Neural cell (in vitro differentiated cells): Measurements from ENCODE around the gene PLXNA2.

Experiments used
- EP300 ChIP-seq: fragments of 450-650 bp; conservative IDR thresholded peaks from 2 replicates; pipeline ENCODE4 v1.6.1; 2014; ENCODE audit warnings: antibody characterized with exemption, mild to moderate bottlenecking, moderate library complexity; ENCODE audit not compliant: poor library complexity, severe bottlenecking
- EZH2 ChIP-seq: fragments of 200-600, 300-800 bp; shearing (Covaris generic), sonication (generic); IDR thresholded peaks from 2 replicates; pipeline ENCODE4 v1.6.1; 2014; ENCODE audit warnings: antibody characterized with exemption, low read length, borderline replicate concordance, mild to moderate bottlenecking; ENCODE audit not compliant: insufficient read depth, poor library complexity, severe bottlenecking
- MXI1 ChIP-seq: fragments of 450-650 bp; conservative IDR thresholded peaks from 2 replicates; pipeline ENCODE4 v1.6.1; 2014; ENCODE audit warnings: antibody characterized with exemption, mild to moderate bottlenecking; ENCODE audit not compliant: poor library complexity, severe bottlenecking
- POLR2AphosphoS5 ChIP-seq: IDR thresholded peaks from 2 replicates; pipeline ENCODE4 v1.6.1; 2012
- RAD21 ChIP-seq: fragments of 450-650 bp; conservative IDR thresholded peaks from 2 replicates; pipeline ENCODE4 v1.6.1; 2014; ENCODE audit warnings: antibody characterized with exemption, mild to moderate bottlenecking, moderate library complexity
- TAF1 ChIP-seq: IDR thresholded peaks from 2 replicates; pipeline ENCODE4 v1.6.1; 2012; ENCODE audit warnings: low read depth
- TF ChIP-seq, protein P1 (sequence below): fragments of 450-650 bp; IDR thresholded peaks from 2 replicates; pipeline ENCODE4 v1.5.1; 2014; ENCODE audit warnings: antibody characterized with exemption, mild to moderate bottlenecking, moderate library complexity; ENCODE audit not compliant: poor library complexity, severe bottlenecking
- TF ChIP-seq, protein P2 (sequence below): IDR thresholded peaks from 2 replicates; pipeline ENCODE4 v1.6.1; 2012; ENCODE audit warnings: borderline replicate concordance

DNA sequence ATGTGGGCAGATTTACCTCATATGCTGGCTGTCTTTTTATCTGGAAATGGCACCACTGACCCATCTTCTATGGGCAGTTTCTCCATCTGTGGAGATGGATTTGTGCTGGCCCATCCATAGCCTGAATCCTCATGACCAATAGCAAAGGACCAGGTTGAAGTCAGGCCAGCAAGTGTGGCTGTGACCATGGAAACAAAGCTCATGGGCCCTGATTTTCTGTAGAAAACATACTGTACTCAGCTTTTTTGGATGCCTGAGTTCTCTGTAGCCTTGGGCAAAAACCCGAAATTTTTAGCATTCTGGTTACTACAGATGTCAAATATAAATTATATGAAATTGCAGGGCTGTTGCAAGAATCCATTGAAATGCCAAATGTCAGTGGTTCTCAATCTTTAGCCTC, 155.0 kb downstream of the PLXNA2 start:
- TF ChIP-seq, protein P1, sequence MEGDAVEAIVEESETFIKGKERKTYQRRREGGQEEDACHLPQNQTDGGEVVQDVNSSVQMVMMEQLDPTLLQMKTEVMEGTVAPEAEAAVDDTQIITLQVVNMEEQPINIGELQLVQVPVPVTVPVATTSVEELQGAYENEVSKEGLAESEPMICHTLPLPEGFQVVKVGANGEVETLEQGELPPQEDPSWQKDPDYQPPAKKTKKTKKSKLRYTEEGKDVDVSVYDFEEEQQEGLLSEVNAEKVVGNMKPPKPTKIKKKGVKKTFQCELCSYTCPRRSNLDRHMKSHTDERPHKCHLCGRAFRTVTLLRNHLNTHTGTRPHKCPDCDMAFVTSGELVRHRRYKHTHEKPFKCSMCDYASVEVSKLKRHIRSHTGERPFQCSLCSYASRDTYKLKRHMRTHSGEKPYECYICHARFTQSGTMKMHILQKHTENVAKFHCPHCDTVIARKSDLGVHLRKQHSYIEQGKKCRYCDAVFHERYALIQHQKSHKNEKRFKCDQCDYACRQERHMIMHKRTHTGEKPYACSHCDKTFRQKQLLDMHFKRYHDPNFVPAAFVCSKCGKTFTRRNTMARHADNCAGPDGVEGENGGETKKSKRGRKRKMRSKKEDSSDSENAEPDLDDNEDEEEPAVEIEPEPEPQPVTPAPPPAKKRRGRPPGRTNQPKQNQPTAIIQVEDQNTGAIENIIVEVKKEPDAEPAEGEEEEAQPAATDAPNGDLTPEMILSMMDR, result no peak
- TF ChIP-seq POLR2AphosphoS5 (no peak), EZH2 (no peak), TAF1 (no peak), EP300 (no peak), MXI1 (no peak), RAD21 (no peak)
- TF ChIP-seq, protein P2, sequence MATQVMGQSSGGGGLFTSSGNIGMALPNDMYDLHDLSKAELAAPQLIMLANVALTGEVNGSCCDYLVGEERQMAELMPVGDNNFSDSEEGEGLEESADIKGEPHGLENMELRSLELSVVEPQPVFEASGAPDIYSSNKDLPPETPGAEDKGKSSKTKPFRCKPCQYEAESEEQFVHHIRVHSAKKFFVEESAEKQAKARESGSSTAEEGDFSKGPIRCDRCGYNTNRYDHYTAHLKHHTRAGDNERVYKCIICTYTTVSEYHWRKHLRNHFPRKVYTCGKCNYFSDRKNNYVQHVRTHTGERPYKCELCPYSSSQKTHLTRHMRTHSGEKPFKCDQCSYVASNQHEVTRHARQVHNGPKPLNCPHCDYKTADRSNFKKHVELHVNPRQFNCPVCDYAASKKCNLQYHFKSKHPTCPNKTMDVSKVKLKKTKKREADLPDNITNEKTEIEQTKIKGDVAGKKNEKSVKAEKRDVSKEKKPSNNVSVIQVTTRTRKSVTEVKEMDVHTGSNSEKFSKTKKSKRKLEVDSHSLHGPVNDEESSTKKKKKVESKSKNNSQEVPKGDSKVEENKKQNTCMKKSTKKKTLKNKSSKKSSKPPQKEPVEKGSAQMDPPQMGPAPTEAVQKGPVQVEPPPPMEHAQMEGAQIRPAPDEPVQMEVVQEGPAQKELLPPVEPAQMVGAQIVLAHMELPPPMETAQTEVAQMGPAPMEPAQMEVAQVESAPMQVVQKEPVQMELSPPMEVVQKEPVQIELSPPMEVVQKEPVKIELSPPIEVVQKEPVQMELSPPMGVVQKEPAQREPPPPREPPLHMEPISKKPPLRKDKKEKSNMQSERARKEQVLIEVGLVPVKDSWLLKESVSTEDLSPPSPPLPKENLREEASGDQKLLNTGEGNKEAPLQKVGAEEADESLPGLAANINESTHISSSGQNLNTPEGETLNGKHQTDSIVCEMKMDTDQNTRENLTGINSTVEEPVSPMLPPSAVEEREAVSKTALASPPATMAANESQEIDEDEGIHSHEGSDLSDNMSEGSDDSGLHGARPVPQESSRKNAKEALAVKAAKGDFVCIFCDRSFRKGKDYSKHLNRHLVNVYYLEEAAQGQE, result no peak
